ENCODE data around the gene NLGN1. TPM values are rescaled to one million over a fixed set of nuclear protein-coding genes. Genes with fewer than 3 reads are reported as not detected.

The NLGN1 gene
- total and polyA plus RNA-seq, 8 donors = 3.1 to 11.9 (median 8.0) TPM

GRCh38 chr3:173839859-173840258, 442.3 kb downstream of the NLGN1 start:
- intact Hi-C loops (cut with DNase I) = no loop called here
- no peak for ATAC-seq

GRCh38 chr3:173841334-173841733, 443.8 kb downstream of the NLGN1 start:
- H3K4me3 ChIP-seq = no peak overlapping the region
- no peaks in the 10 kb centered on the region for H3K4me1 ChIP-seq
- DNase-seq = no peak
- TF ChIP-seq CTCF (IDR thresholded peaks at IDR 0.05) = no peak
- no peak overlapping the region for H3K27ac ChIP-seq
- no peaks in the 10 kb centered on the region for H3K27me3 ChIP-seq
- no peaks in the 10 kb centered on the region for H3K36me3 ChIP-seq
- H3K9me3 ChIP-seq = no peaks in the 10 kb centered on the region
- intact Hi-C loops (cut with DNase I) = no loop called here
- no peak for ATAC-seq

More at GRCh38 chr3:173839859-173840258, 442.3 kb downstream of the NLGN1 start:
- no peaks in the 10 kb centered on the region for H3K9me3 ChIP-seq
- H3K36me3 ChIP-seq = no peaks in the 10 kb centered on the region
- no peak for DNase-seq
- H3K4me1 ChIP-seq = no peaks in the 10 kb centered on the region
- no peak overlapping the region for H3K4me3 ChIP-seq
- no peak overlapping the region for H3K27ac ChIP-seq
- TF ChIP-seq CTCF (IDR thresholded peaks at IDR 0.05) = no peak
- H3K27me3 ChIP-seq = no peaks in the 10 kb centered on the region

- no peak overlapping the region for H3K27ac ChIP-seq
- no peak for ATAC-seq
- no peaks in the 10 kb centered on the region for H3K36me3 ChIP-seq
- no peak for DNase-seq
- H3K4me3 ChIP-seq = no peak overlapping the region
- TF ChIP-seq CTCF (IDR thresholded peaks at IDR 0.05) = no peak
- no peaks in the 10 kb centered on the region for H3K27me3 ChIP-seq
- intact Hi-C loops (cut with DNase I) = no loop called here
- no peaks in the 10 kb centered on the region for H3K4me1 ChIP-seq
- H3K9me3 ChIP-seq = no peaks in the 10 kb centered on the region
Observed at GRCh38 chr3:173843060-173843459, 445.5 kb downstream of the NLGN1 start.

- Histone ChIP-seq H3K4me1 (no peaks in the 10 kb centered on the region), H3K9me3 (no peaks in the 10 kb centered on the region), H3K27me3 (no peaks in the 10 kb centered on the region), H3K4me3 (no peak overlapping the region), H3K27ac (no peak overlapping the region), H3K36me3 (no peaks in the 10 kb centered on the region)
- no peak for ATAC-seq
- intact Hi-C loops (cut with DNase I) = no loop called here
- no peak for DNase-seq
- no peak for TF ChIP-seq CTCF (IDR thresholded peaks at IDR 0.05)
Observed at GRCh38 chr3:173846584-173846983, 449.0 kb downstream of the NLGN1 start.

- intact Hi-C loops (cut with DNase I) = no loop called here
- Histone ChIP-seq H3K4me3 (no peak overlapping the region), H3K36me3 (no peaks in the 10 kb centered on the region), H3K9me3 (no peaks in the 10 kb centered on the region), H3K27me3 (no peaks in the 10 kb centered on the region), H3K4me1 (no peaks in the 10 kb centered on the region), H3K27ac (no peak overlapping the region)
- no peak for DNase-seq
- ATAC-seq = no peak
- TF ChIP-seq CTCF (IDR thresholded peaks at IDR 0.05) = no peak
Observed at GRCh38 chr3:173849489-173849888, 451.9 kb downstream of the NLGN1 start.
